Activated T-cell treated with anti-CD3 and anti-CD28 coated beads for 48 hours (primary cell): ENCODE measurements around the gene ICA1.
"Not testable (repeated sequence)": the region's sequence is repeated elsewhere in the genome, so short reads cannot be mapped to it uniquely, and the experiment has no call there.

Experiments
- DNase-seq: peaks from one replicate; pipeline ENCODE4 v3.0.0-alpha.2; 2020; ENCODE audit warnings: low read depth

The ICA1 gene

DNA sequence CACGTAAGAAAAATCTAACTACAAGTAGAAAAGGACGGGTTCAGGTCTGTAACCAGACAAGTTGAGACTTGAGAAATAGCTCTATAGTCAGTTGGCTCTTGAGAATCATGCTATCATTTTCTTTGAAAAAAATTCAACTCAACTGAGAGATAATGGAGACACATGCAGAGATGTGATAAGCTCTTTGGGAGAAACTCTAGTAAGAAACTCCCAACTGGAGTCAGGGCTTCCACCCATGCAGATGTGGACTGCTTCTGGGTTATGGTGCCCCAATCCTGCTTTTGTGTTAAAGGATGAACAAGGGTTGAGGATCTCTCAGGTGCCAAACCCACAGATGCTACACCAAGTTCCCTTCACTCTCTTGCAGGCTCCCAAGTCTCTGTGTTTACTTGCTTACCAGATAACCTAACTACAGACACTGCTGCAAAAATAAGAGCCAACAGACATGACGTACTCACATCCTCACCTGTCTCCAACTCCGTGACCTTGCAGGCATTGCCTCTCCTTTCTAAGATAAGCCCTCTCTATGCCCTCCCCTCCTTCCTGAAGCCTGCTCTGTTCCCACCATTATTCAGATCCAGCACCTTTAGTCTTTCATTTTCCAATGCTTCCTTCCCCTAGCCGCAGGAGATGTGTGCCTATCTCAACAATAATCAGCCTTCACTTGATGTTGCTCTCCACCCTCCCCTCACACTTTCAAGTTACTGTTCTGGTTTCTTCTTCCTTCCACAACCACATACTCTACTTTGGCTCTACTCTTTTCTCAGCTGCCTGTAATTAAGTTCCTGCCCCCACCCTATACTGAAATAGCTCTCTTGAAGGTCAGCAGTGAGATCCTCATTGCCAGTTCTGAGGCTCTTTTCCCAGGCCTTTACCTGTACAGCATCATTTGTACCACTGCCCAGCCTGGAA, 130.0 kb downstream of the ICA1 start:
- no peak for DNase-seq

DNA sequence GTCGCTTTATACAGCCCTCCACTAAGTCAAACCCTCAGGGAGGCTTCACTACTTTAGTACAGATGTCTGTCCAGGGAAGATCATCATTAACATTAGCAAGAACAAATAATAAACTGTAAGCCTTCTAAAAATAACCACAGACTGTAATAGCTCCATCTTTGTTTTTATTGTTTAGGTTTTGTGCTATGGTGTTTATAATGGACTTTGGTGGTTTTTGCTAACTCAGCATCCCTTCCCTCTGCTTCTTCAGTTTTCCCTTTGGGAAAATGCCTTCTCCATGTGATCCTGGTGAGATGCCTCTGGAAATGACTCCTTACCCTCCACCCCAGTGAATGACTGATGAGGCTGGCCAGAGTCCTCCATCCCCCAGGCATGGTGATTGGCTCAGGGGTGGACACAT, 131.3 kb downstream of the ICA1 start:
- no peak for DNase-seq

DNA sequence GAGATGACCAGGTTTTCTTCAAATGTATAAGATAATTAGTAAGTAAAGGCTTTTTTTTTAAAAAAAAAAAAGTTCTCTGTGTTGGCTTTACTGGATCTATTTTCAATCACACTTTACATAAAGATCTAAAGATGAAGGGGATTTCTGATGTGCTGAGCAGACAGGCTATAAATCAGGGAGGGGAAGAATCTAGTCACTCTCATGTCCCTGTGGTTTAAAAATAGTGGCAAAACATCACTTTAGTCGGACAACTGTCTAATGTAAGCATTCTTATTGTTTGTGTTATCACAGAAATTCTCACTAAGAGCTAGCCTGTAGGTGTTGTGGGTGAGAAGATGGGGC, 132.7 kb downstream of the ICA1 start:
- no peak for DNase-seq

DNA sequence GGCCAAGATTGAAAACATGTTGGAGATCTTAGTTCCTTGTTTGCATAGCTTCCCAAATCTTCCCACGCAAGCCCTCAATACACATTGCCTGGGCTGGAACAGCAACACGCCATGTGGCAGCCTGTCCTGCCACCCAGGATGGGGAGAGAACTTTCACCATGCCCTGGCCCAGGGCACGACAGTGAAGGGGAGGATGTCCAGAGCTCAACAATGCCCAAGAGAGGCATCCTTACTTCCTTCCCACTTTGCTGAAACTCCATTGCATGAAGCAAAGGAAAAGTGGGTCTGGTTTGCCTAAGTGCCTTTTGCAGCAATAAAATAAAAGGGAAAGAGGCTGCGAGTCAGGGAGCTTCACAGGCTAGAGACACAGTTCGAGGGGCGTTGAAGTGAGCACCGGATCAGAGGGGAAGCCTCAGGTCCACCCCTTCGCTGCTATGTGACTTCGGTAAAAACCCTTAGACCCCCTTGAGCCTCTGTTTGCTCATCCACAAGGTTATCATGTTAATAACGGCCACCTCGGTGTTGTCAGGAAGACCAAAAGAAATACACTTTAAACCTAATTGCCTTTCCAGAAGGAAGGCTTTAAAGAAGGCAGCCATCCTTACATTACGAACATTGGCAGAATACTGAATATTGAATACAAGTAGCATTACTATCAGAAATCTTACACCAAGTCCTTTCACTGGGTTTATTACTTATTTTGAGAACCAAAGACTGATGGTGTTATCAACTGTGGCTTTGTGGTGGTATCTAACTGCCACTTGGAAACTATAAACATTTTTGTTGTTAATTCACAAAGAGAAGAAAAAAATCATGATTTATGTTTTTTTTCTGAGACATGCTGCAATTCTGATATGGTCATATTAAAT, 133.3 kb downstream of the ICA1 start:
- no peak for DNase-seq

DNA sequence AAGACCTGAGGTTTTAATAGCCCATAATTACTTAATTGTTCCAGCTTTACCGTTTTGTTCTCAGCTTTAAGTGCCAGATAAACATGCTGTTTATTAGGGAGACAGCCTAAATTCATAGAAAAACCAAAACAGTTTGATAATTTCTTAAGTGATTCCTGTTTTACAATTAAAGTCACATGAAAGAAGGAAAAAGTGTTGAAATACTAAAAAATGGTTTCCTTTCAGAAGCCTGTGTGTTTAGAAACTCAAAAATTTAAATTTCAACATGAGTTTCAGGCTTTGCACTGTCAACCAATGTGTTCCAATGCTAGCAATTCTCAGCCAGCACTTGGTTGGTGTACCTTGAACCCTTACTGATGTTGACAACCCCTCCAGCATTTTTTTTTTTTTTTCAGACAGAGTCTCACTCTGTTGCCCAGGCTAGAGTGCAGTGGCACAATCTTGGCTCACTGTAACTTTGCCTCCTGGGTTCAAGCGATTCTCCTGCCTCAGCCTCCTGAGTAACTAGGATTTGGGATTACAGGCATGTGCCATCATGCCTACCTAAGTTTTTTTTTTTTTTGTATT, 135.3 kb downstream of the ICA1 start:
- no peak for DNase-seq

DNA sequence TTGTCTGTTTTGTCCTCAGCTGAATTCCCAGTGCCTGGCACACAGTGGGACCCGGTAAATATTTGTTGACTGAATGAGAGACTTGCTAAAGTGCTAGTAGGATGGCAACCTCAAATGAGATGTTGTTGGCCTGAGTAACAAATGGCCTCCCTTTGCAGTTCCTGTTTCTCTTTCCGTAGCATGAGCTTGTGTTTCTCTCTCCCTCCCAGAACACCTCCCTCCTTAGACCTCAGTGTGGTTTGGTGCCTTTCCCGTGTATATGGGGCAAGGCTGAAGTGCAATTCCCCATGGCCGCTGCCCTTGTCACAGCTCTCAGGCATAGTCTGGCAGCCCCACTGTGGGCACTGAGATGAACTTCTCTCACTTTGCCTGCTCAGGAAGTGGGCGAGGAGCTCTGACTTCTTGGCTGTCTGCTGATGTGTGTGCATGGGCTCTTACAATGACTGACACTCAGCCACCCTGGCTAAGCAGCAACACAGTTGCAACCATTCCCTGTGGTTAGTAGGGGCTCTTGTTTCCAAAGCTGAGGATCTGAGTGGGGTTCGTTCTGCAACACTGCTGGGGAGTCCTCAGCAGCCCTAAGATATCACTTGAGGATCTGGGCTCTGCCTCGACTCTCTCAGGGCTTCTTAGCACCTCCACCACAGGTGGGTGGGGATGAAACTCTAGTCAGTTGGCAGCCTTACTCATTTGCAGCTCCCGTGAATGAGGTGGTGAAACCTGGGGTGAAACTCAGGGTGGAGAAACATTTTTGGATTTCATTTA, 136.1 kb downstream of the ICA1 start:
- DNase-seq, result peak; percentile 68

DNA sequence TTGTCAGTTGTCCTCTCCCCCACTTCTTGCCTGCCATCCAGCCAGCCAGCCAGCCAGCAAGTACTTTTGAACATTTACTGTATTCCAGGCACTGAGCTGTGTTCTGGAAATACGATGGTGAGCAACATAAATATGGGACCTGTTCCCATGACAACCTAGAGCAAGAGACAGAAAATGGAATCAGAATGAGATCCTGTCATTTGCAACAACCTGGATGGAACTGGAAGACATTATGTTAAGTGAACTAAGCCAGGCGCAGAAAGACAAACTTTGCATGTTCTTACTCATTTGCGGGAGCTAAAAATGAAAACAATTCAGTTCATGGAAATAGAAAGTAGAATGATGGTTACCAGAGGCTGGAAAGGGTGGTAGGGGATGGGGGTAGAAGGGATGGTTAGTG, 140.7 kb downstream of the ICA1 start:
- no peak for DNase-seq

DNA sequence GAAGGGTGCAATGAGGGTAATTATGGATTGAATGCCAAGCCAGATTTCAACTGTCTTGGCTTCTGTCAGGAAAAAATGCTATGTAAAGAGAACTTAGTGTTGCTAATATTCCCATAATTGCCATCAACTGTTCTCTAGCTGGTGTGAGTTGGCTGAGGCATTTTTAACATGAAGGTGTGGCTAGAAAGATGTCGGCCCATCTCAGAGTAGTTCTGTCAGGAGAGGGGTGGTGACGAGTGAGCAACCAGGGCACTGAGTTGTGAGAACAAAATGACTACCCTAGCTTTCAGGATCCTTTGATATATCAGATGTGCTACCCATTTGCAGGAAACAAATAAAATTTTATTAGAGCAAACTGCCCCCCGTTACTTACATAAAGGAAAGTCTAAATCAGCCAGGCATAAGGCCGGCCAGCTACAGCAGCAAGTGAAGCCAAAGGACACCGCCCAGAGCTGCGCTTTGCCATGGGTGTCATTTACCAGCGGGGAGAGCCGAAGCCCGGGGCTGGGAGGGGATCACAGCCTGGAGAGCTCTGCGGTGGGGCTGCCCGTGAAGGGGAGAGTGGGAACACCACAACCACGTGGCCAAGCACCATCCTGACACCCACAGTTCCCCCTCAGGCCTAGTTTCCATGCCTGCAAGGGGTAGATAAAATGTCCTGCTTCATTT, 141.4 kb downstream of the ICA1 start:
- no peak for DNase-seq

DNA sequence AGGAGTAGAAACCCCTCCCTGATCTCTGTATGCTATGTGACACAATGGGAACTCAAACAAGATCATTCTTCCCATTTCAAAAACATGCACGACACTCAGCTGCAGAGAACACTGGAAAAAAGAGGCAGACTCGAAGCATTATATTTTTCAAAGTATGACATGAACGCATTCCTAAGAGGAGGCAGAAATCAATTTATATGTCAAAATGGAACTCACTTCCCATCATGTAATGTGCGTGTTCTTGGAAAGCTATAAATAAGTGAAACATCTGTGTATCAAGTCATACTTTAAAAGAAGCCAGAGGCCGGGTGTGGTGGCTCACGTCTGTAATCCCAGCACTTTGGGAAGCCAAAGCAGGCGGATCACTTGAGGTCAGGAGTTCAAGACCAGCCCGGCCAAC, 142.7 kb downstream of the ICA1 start:
- DNase-seq, result no peak

DNA sequence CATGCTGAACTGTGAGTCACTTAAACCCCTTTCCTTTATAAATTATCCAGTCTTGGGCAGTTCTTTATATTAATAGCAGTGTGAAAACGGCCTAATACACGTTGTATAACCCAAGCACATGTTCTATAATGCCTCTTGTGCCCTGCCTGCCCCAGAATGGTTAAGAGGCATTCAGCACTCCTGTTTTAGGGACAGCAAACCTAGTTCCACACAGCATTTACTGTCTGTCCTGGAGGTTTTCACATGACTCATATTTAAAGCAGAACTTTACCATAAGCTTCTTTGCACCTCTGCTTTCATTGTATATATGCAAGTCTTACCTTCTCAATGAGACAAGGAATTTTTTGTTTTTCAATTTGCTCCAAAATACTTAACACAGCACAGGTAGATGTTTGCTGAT, 144.8 kb downstream of the ICA1 start:
- no peak for DNase-seq

DNA sequence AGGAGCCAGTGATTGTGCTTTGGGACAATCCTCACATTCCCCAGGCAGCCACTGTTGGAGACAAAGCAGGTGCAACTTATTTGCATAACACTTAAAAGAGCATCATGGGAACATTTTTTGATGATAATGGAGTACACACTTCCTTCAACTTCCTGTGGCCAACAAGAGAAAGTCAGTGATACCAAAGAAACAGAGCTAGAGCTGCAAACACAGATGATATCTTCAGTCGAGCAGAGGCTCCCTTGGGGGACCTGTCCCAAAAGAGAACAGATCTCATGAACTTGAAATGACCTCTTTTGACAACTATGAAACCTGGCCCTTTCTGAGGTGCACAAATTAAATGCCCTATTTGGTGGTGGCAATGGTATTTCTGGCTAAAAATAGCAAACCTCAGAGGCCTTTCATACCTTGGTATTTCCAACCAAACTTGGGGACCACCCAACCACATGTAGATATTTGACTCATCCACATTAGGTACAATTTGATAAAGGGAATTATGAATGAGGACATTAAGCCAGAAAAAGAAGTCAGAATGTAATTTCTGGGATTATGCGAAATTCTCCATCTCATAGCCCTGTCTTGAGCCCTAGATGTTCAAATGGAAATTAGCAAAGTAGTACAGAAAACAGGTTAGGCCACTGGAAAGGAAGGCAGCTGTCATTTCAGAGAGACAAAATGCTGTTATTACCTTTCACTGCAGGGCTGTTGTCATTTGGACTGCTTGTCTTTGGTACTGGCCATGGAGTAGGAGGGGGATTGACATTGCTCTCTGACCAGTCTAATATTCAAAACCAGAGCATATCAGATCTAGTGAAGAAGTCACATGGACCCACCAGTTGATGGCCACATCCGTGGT, 146.2 kb downstream of the ICA1 start:
- DNase-seq, result no peak

DNA sequence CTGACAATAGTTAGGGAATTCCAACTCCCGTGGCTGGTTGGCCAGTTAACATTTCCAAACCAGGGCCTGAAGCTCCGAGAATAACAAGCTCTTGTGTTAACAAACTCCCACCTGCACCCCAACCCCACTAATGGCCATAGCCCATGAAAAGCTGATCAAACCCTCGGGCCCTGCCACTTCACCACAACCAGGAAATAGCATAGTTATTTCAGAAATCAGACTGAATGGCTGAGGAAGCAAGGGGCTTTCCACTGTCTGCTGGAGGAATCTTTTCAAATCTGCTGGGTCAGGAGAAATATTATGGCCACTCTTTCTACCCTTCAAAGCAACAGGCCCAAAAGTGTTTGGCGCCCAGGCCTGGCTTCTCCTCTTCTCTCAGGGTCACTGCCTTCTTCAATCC, 147.8 kb downstream of the ICA1 start:
- no peak for DNase-seq

DNA sequence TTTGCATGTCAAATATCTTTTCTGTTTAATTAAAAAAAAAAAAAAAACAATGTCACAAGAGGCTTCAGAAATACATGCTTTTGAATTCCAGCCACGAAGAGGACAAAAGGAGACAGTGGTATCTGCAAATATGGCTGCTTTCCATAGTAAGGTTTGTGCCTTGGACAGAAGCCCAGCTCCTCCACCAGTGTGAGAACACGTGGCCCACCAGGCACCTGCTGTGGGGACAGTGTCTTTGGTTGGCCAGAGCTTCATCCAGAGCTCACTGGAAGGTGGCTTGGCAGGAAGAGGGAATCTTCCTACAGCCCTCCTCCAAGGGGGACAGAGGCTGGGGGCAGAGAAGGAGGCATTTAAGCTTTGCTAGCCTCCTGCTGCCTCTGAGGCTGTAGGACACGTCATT, 148.8 kb downstream of the ICA1 start:
- DNase-seq, result no peak

DNA sequence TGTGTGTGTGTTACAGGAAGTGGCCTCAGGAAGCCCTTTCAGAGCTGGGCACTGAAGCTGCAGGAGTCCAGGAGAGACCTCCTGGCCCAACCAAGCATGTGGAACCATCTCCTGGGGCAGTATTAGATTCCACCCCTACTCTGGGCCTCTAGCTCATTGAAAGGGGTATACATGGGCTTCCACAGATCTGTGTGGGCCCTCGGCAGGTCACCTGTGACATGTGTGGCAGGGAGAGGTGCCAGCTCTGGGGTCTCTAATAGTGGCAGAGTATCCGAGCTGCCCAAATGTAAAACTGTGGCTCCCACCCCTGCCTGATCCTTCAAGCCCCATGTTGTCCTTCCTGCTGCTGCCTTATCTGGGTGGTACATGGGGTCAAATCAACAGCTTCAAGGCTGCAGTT, 149.3 kb downstream of the ICA1 start:
- DNase-seq, result no peak

DNA sequence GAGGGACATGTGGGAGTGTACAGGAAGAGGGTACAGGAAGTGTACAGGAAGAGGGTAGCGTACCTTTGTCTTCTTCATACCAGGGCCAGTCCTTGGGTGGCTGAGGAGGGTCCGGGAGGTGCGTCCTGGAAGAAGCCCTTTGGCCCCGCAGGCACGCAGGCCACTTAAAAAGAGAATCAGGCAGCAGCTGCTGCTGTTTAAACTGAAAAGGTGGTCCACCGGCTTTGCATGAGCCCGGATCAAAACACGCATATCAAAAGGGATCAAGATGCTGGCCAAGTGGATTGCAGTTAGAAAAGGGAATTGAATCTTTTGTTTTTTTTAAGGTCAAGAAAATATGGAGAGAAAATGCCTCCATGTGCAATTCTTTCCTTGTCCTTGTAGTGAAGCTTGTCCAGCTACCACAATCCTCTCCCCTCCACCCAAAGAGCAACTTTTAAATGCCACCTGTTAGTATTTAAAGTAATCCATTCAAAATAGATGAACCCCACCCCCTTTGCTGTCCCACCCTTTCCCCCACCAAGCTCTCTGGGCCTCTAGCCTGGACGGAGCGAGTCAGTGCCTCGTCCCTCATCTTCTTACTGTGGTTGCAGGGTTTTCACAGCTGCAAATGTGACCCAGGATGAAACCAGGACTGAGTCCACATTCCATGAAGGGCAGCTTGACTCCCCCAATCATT, 150.5 kb downstream of the ICA1 start:
- no peak for DNase-seq

DNA sequence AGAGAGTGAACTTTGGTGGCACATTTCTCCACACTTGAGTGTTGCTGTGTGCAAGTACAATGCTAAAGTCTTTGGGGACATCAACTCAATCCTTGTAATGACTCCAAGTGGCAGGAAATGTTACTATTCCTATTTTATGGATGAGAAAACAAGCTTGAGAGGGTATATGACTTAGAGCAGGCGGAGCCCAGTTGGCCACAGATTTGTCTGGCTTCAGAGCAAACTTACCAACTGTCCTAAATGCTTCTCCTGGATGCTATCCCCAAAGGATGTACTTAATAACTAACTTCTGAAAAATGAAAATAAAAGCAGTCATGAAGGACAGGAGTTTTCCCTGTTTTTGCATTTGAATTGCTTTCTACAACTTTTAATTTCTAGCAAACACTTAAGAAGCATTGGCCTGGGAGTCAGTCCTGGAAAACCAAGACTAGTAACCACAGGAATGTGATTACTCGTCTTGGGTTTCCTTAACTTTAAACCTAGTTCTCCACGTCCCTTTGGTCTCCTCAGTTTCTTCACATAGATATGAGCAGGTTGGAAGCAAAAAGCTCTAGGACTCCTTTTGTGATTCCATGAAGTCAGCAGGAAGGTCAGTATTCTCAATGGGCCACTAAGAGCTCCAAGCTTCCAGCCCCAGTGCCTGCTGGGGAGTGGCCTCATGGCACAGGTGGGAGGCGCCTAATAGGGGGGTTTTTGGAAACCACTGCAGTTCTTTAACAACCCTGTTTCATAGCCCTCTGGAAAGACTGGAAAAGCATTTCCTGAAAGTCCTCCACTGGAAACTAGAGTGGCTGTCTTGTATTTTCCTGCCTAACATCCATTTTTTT, 152.6 kb downstream of the ICA1 start:
- no peak for DNase-seq

DNA sequence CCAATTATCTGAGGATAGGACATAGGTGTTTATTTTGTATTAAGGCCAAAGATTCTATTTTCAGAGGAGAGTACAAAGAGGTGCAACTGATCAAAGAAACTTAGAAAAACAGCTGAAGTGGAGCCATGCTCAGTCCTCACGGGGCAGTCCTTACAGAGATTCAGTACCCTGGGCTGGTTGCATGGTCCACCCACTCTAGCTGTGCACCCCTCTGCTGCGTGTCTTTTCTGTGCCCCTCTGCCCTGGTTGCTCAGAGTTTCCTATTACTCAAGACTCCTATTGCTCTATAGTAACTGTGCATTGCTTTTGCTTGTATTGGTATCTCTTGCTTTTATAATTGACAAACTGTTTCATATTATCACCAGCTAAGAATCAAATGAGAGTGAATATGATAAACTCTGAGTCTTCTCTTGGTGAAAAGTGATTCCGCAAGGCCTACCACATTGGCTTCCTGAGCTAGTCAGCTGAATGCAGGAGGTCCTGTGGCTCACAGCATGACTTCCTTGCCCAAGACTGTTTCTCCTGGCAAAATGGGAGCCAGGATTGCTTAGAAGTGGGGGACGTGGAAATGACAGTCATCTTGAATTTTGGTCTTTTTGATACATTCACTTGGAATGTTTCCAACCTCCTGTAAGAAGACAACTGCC, 156.4 kb downstream of the ICA1 start:
- no peak for DNase-seq

DNA sequence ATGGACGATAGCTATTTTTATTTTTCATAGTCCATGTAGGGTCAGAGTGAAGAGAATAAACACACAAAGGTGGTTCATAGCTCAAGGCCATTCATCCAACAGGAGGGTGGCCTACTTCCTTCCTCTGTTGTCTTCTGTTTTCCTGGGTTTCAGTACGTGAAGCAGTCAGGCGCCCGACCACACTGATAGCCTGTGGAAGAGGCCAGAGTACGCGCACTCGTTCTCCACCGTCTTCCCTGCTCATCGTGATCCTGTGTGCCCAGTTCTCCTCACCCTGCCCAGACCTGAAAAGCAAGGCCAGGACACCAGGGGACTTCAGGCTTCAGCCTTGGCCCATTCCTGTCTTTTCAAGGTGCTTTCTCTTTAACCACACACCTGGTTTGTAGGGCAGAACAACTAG, 158.7 kb downstream of the ICA1 start:
- DNase-seq, result no peak

DNA sequence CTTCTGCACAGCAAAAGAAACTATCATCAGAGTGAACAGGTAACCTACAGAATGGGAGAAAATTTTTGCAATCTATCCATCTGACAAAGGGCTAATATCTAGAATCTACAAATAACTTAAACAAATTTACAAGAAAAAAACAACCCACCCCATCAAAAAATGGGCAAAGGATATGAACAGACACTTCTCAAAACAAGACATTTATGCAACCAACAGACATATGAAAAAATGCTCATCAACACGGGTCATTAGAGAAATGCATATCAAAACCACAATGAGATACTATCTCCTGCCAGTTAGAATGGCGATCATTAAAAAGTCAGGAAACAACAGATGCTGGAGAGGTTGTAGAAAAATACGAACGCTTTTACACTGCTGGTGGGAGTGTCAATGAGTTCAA, 160.7 kb downstream of the ICA1 start:
- not testable (repeated sequence) for DNase-seq
